HUES48 (cell line): Measurements from ENCODE around the gene SLC23A2.
"Not testable (repeated sequence)": the region's sequence is repeated elsewhere in the genome, so short reads cannot be mapped to it uniquely, and the experiment has no call there.

Experiments used
- H3K27ac ChIP-seq: one replicate; pipeline ENCODE4 v1.7.0; 2013; ENCODE audit warnings: low read depth, low read length, inconsistent platforms
- H3K27me3 ChIP-seq: 2 replicates; pipeline ENCODE4 v1.6.1; 2013; ENCODE audit warnings: mild to moderate bottlenecking, low read length; ENCODE audit not compliant: control insufficient read depth, insufficient read depth
- H3K36me3 ChIP-seq: 2 replicates; pipeline ENCODE4 v1.6.1; 2013; ENCODE audit warnings: low read length; ENCODE audit not compliant: control insufficient read depth, insufficient read depth
- H3K4me1 ChIP-seq: 2 replicates; pipeline ENCODE4 v1.6.1; 2013; ENCODE audit warnings: mild to moderate bottlenecking, low read length; ENCODE audit not compliant: control insufficient read depth, insufficient read depth
- H3K4me3 ChIP-seq: 2 replicates; pipeline ENCODE4 v1.5.1; 2013; ENCODE audit warnings: mild to moderate bottlenecking, low read depth, low read length
- H3K9ac ChIP-seq: 2 replicates; pipeline ENCODE4 v1.6.1; 2013; ENCODE audit warnings: mild to moderate bottlenecking, low read depth, low read length, moderate library complexity
- H3K9me3 ChIP-seq: 2 replicates; pipeline ENCODE4 v1.6.1; 2013; ENCODE audit warnings: low read length; ENCODE audit not compliant: control insufficient read depth, insufficient read depth

The SLC23A2 gene

DNA sequence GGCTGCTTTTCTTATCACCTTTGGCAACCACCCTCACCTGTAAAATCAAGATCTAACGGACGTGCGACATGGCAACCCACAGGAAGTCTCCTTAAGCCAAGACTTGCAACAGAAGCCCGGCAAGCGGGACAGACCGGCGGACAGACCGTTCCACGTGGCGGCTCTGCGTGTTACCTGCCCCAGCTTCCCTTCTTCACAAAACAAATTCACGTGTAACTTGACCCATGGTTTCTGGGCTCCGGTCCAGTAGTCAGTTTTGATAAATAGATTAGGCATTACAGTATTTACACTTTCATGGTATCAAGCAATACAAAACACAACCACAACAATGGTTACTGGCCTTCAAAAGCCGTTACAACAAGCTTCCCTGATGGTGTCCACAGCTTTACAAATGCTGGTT lies 145.8 kb downstream of the SLC23A2 start:
- Histone ChIP-seq H3K4me1 (no peaks in the 10 kb centered on the region), H3K36me3 (peaks cover 27% of the 10 kb centered on the region; the same call in 1 of the 2 replicates), H3K9me3 (no peaks in the 10 kb centered on the region), H3K27me3 (no peaks in the 10 kb centered on the region), H3K4me3 (no peak overlapping the region), H3K27ac (no peak overlapping the region), H3K9ac (no peak overlapping the region)

DNA sequence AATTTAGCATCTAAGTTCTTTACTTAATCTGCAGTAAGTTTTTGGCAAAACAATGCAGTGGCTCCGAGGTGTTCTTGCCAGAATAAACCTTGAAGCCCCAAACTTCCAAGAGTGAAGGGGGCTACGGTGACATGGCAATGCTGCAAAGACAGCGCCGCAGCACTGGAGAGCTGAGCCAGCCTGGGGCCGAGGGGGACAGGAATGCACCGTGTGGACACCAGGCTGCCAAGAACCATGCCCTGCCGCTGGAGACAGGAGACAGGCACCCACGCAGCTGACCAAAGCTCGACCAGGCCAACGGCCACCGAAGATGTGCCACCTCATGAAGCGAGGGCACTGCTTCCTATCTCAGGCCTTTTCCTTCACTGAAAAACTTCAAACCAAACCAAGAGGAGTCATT lies 146.2 kb downstream of the SLC23A2 start:
- Histone ChIP-seq H3K27ac (no peak overlapping the region), H3K4me1 (no peaks in the 10 kb centered on the region), H3K9ac (no peak overlapping the region), H3K9me3 (no peaks in the 10 kb centered on the region), H3K27me3 (no peaks in the 10 kb centered on the region), H3K36me3 (peaks cover 24% of the 10 kb centered on the region; the same call in 1 of the 2 replicates), H3K4me3 (no peak overlapping the region)

DNA sequence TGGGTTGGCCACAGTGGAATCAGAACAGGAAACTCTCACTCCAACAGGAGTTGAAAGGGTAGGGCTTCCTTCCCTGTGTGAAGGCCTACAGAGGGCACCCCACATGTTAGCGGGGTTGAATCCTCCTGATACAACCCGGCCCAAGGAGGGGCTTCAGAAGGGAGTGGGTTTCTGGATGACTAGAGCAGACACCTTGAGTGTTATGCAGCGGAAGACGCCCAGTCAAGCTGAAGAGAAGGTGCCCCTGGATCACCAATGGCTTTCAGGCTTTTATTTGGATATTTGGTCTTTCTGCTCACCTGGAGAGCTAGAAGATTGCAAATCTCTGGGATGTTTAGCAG lies 146.8 kb downstream of the SLC23A2 start:
- H3K9me3 ChIP-seq: no peaks in the 10 kb centered on the region
- H3K27me3 ChIP-seq: no peaks in the 10 kb centered on the region
- no peak overlapping the region for H3K9ac ChIP-seq
- H3K4me3 ChIP-seq: no peak overlapping the region
- H3K4me1 ChIP-seq: no peaks in the 10 kb centered on the region
- H3K36me3 ChIP-seq: peaks cover 21% of the 10 kb centered on the region; the same call in 1 of the 2 replicates
- H3K27ac ChIP-seq: no peak overlapping the region

GRCh38 chr20:4853757-4854560 lies 147.4 kb downstream of the SLC23A2 start:
- no peak overlapping the region for H3K9ac ChIP-seq
- H3K4me3 ChIP-seq: no peak overlapping the region
- H3K9me3 ChIP-seq: no peaks in the 10 kb centered on the region
- H3K27ac ChIP-seq: no peak overlapping the region
- no peaks in the 10 kb centered on the region for H3K4me1 ChIP-seq
- H3K36me3 ChIP-seq: peaks cover 21% of the 10 kb centered on the region; the same call in 1 of the 2 replicates
- H3K27me3 ChIP-seq: no peaks in the 10 kb centered on the region

GRCh38 chr20:4853004-4853403 lies 148.3 kb downstream of the SLC23A2 start:
- peaks cover 17% of the 10 kb centered on the region; the same call in 1 of the 2 replicates for H3K36me3 ChIP-seq
- no peaks in the 10 kb centered on the region for H3K27me3 ChIP-seq
- 0 out of 2 replicates have a peak overlapping the region, but pooled peaks have one; percentile 25 for H3K9ac ChIP-seq
- H3K27ac ChIP-seq: no peak overlapping the region
- no peak overlapping the region for H3K4me3 ChIP-seq
- no peaks in the 10 kb centered on the region for H3K4me1 ChIP-seq
- no peaks in the 10 kb centered on the region for H3K9me3 ChIP-seq

DNA sequence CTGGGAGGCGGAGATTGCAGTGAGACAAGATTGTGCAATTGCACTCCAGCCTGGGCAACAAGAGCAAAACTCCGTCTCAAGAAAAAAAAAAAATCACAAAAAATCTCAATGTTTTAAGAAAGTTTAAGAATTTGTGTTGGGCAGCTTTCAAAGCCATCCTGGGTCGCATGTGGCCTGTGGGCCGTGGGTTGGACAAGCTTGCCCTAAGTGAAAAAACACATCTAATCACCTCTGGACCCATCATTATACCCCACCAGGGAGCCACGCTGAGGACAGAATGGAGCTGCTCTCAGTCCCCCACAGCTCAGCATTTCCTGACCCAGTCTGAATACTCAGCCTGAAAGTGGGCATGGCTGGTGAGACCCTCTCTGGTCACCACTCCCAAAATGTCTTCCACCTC lies 150.3 kb downstream of the SLC23A2 start:
- H3K4me3 ChIP-seq: no peak overlapping the region
- no peaks in the 10 kb centered on the region for H3K4me1 ChIP-seq
- H3K9ac ChIP-seq: no peak overlapping the region
- no peak overlapping the region for H3K27ac ChIP-seq
- no peaks in the 10 kb centered on the region for H3K27me3 ChIP-seq
- no peaks in the 10 kb centered on the region for H3K9me3 ChIP-seq
- H3K36me3 ChIP-seq: peaks cover 4% of the 10 kb centered on the region; the same call in 1 of the 2 replicates

GRCh38 chr20:4848829-4849228 lies 152.5 kb downstream of the SLC23A2 start:
- H3K36me3 ChIP-seq, H3K9ac ChIP-seq, H3K27me3 ChIP-seq, H3K27ac ChIP-seq, H3K4me3 ChIP-seq, H3K9me3 ChIP-seq, H3K4me1 ChIP-seq: not testable (repeated sequence)

- H3K4me1 ChIP-seq: no peaks in the 10 kb centered on the region
- no peaks in the 10 kb centered on the region for H3K27me3 ChIP-seq
- H3K9ac ChIP-seq: no peak overlapping the region
- no peak overlapping the region for H3K4me3 ChIP-seq
- no peaks in the 10 kb centered on the region for H3K9me3 ChIP-seq
- H3K27ac ChIP-seq: no peak overlapping the region
- H3K36me3 ChIP-seq: no peaks in the 10 kb centered on the region
Observed at GRCh38 chr20:4848041-4848440, 153.3 kb downstream of the SLC23A2 start.

DNA sequence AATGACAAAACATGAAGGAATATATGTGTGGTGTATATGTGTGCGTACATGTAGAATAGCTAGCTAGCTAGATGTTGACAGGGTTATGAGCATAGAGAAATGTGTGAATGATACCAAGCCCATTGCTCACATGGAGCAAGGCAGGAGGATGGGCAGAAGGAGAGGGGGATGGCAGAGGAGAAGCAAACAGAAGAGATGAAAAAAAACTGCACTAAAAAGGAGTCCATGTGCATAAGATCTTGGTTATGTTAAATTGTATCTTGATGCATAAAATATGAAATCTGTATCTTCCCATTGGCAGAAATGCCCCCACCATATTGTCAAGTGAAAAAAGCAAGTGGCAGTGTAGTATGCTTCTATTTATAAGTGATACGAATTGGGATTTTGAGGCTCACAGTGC lies 154.5 kb downstream of the SLC23A2 start:
- Histone ChIP-seq H3K27me3 (no peaks in the 10 kb centered on the region), H3K36me3 (no peaks in the 10 kb centered on the region), H3K4me3 (no peak overlapping the region), H3K27ac (no peak overlapping the region), H3K4me1 (no peaks in the 10 kb centered on the region), H3K9ac (no peak overlapping the region), H3K9me3 (no peaks in the 10 kb centered on the region)

GRCh38 chr20:4844751-4845465 lies 156.4 kb downstream of the SLC23A2 start:
- no peaks in the 10 kb centered on the region for H3K27me3 ChIP-seq
- H3K36me3 ChIP-seq: no peaks in the 10 kb centered on the region
- no peak overlapping the region for H3K27ac ChIP-seq
- H3K4me1 ChIP-seq: no peaks in the 10 kb centered on the region
- H3K9ac ChIP-seq: no peak overlapping the region
- no peak overlapping the region for H3K4me3 ChIP-seq
- H3K9me3 ChIP-seq: no peaks in the 10 kb centered on the region

- no peak overlapping the region for H3K27ac ChIP-seq
- H3K27me3 ChIP-seq: no peaks in the 10 kb centered on the region
- H3K4me1 ChIP-seq: no peaks in the 10 kb centered on the region
Observed at GRCh38 chr20:4844325-4844724, 157.0 kb downstream of the SLC23A2 start.

More at GRCh38 chr20:4844325-4844724, 157.0 kb downstream of the SLC23A2 start:
- Histone ChIP-seq H3K9me3 (no peaks in the 10 kb centered on the region), H3K4me3 (no peak overlapping the region), H3K36me3 (no peaks in the 10 kb centered on the region), H3K9ac (no peak overlapping the region)
